ENCODE data around the gene REEP1.

REEP1 gene

GRCh38 chr2:86344404-86344803, 7.0 kb upstream of the REEP1 start:
- DNase-seq, result no peak

- DNase-seq, result no peak
Observed at GRCh38 chr2:86342488-86342887, 5.1 kb upstream of the REEP1 start.

- DNase-seq, result no peak
Observed at GRCh38 chr2:86341470-86341869, 4.0 kb upstream of the REEP1 start.

- no peak for DNase-seq
Observed at GRCh38 chr2:86338778-86339295, 1.4 kb upstream of the REEP1 start.

GRCh38 chr2:86336675-86337243, 667 bp downstream of the REEP1 start:
- DNase-seq, result no peak

GRCh38 chr2:86335865-86336674, 1.4 kb downstream of the REEP1 start:
- DNase-seq, result no peak

GRCh38 chr2:86333378-86333777, 4.0 kb downstream of the REEP1 start:
- DNase-seq, result no peak

GRCh38 chr2:86332654-86333053, 4.8 kb downstream of the REEP1 start:
- no peak for DNase-seq

GRCh38 chr2:86331384-86331783, 6.0 kb downstream of the REEP1 start:
- DNase-seq, result no peak

GRCh38 chr2:86330001-86330400, 7.4 kb downstream of the REEP1 start:
- DNase-seq, result no peak

GRCh38 chr2:86323273-86324021, 14.0 kb downstream of the REEP1 start:
- no peak for DNase-seq

- no peak for DNase-seq
Observed at GRCh38 chr2:86319700-86320580, 17.5 kb downstream of the REEP1 start.

GRCh38 chr2:86315084-86315483, 22.3 kb downstream of the REEP1 start:
- DNase-seq, result no peak

- no peak for DNase-seq
Observed at GRCh38 chr2:86314125-86314524, 23.3 kb downstream of the REEP1 start.

GRCh38 chr2:86313341-86313740, 24.1 kb downstream of the REEP1 start:
- DNase-seq, result no peak

GRCh38 chr2:86311879-86312278, 25.5 kb downstream of the REEP1 start:
- no peak for DNase-seq

GRCh38 chr2:86309966-86310365, 27.5 kb downstream of the REEP1 start:
- no peak for DNase-seq

- DNase-seq, result no peak
Observed at GRCh38 chr2:86308984-86309695, 28.3 kb downstream of the REEP1 start.

GRCh38 chr2:86308356-86308755, 29.1 kb downstream of the REEP1 start:
- no peak for DNase-seq

GRCh38 chr2:86307431-86307830, 30.0 kb downstream of the REEP1 start:
- DNase-seq, result no peak

GRCh38 chr2:86305915-86306254, 31.5 kb downstream of the REEP1 start:
- DNase-seq, result no peak
